Measurements from ENCODE around the gene PTGS1.

GRCh38 chr9:122406070-122406890 is 35.5 kb downstream of the PTGS1 start:
- TF ChIP-seq CTCF (IDR thresholded peaks at IDR 0.05; ENCODE audit: low read length) (no peak), EZH2 (optimal IDR thresholded peaks at IDR 0.05; ENCODE audit: low read depth, low read length) (no peak)

Data from MM.1S (cell line).